ENCODE measurements around the gene ENDOV.
"Not testable (repeated sequence)": the region's sequence is repeated elsewhere in the genome, so short reads cannot be mapped to it uniquely, and the experiment has no call there.

Gene ENDOV

DNA sequence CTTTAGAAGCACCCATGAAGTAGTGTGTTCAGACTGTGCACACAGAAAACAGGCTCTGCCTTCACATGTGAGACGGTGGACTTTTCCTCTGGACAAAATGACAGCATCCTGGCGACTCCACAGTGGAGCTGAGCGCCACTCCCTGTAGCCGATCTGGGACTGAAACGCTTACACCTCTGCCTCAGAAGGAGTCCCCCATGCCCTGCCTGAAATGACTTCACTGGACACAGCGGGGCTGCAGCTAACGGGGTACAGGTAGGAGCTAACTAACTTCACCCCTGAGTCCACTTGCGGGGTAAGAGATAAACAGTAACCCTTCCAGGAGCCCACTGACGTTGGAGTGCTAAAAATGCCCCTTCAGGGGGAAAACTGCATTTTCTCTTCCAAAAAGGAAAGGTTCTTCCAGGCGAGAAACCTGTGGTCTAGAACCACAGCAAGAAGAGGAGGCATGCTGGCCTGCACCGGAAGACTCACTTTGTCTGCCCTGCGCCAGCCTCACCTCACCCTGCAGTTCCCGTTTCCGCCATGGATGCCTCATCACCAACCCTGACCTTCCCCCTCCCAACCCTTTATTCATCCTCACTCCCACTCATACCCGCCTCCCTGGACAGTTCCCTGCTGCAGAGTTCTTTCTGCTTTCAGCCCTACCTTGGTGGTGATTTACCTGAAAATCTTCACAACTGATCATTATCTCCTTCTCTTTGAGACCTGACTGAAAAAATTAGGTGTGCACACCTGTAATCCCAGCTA, 19.4 kb upstream of the ENDOV start:
- DNase-seq (ENCODE audit: insufficient read length, low spot score) = no peak
- FAIRE-seq = no peak
- no peak for TF ChIP-seq PAX5 (IDR thresholded peaks at IDR 0.05; ENCODE audit: insufficient read depth, low read length, severe bottlenecking)
- TF ChIP-seq POLR2AphosphoS5 (IDR thresholded peaks at IDR 0.05; ENCODE audit: low read depth, low read length) = no peak
- TF ChIP-seq POLR2A (IDR thresholded peaks at IDR 0.05; ENCODE audit: low read depth, low read length) = no peak

- FAIRE-seq (no peak), DNase-seq (ENCODE audit: insufficient read length, low spot score) (no peak)
- no peak for TF ChIP-seq PAX5 (IDR thresholded peaks at IDR 0.05; ENCODE audit: insufficient read depth, low read length, severe bottlenecking)
- no peak for TF ChIP-seq POLR2A (IDR thresholded peaks at IDR 0.05; ENCODE audit: low read depth, low read length)
- no peak for TF ChIP-seq POU2F2 (IDR thresholded peaks at IDR 0.05; ENCODE audit: low read depth, low read length)
- TF ChIP-seq TAF1 (IDR thresholded peaks at IDR 0.05; ENCODE audit: low read depth, low read length) = no peak
- TF ChIP-seq POLR2AphosphoS5 (IDR thresholded peaks at IDR 0.05; ENCODE audit: low read depth, low read length) = no peak
- TF ChIP-seq SPI1 (IDR thresholded peaks at IDR 0.05; ENCODE audit: low read depth, low read length) = no peak
Measured at GRCh38 chr17:80396157-80397033, 18.6 kb upstream of the ENDOV start.

GRCh38 chr17:80397034-80397387, 18.0 kb upstream of the ENDOV start:
- no peak for TF ChIP-seq PAX5 (IDR thresholded peaks at IDR 0.05; ENCODE audit: insufficient read depth, low read length, severe bottlenecking)
- no peak for TF ChIP-seq POLR2A (IDR thresholded peaks at IDR 0.05; ENCODE audit: low read depth, low read length)
- TF ChIP-seq TAF1 (IDR thresholded peaks at IDR 0.05; ENCODE audit: low read depth, low read length) = no peak
- peak; percentile 35; the same call in 1 of the 2 replicates for TF ChIP-seq POLR2AphosphoS5 (IDR thresholded peaks at IDR 0.05; ENCODE audit: low read depth, low read length)
- DNase-seq (ENCODE audit: insufficient read length, low spot score) (no peak), FAIRE-seq (no peak)

- TF ChIP-seq PAX5 (IDR thresholded peaks at IDR 0.05; ENCODE audit: insufficient read depth, low read length, severe bottlenecking) (no peak), POU2F2 (IDR thresholded peaks at IDR 0.05; ENCODE audit: low read depth, low read length) (no peak), TAF1 (IDR thresholded peaks at IDR 0.05; ENCODE audit: low read depth, low read length) (no peak), POLR2A (IDR thresholded peaks at IDR 0.05; ENCODE audit: low read depth, low read length) (no peak), SPI1 (IDR thresholded peaks at IDR 0.05; ENCODE audit: low read depth, low read length) (no peak), POLR2AphosphoS5 (IDR thresholded peaks at IDR 0.05; ENCODE audit: low read depth, low read length) (no peak)
- DNase-seq (ENCODE audit: insufficient read length, low spot score) (no peak), FAIRE-seq (no peak)
Measured at GRCh38 chr17:80397686-80398085, 17.3 kb upstream of the ENDOV start.

GRCh38 chr17:80401086-80401485, 13.9 kb upstream of the ENDOV start:
- not testable (repeated sequence) for DNase-seq (ENCODE audit: insufficient read length, low spot score); FAIRE-seq

DNA sequence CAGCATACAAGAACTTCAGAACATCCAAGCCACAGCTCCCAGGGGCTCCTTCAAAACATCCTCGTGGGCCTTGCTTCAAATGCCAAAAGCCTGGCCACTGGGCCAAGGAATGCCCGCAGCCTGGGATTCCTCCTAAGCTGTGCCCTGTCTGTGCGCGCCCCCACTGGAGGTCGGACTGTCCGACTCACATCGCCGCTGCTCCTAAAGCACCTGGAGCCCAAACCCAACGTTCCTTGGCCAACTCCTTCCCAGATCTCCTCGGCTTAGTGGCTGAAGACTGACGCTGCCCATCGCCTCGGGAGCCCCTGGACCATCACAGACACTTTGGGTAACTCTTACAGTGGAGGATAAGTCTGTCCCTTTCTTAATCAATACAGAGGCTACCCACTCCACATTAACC, 12.9 kb upstream of the ENDOV start:
- not testable (repeated sequence) for DNase-seq (ENCODE audit: insufficient read length, low spot score); FAIRE-seq

DNA sequence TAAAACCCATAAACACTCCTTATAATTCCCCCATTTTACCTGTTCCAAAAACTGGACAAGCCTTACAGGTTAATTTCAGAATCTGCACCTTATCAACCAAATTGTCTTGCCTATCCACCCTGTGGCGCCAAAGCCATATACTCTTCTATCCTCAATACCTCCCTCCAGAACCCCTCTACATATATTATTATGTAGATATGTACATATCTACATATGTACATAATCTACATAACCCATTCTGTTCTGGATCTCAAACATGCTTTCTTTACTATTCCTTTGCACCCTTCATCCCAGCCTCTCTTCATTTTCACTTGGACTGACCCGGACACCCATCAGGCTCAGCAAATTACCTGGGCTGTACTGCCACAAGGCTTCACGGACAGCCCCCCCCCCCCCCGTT, 12.0 kb upstream of the ENDOV start:
- DNase-seq (ENCODE audit: insufficient read length, low spot score) (no peak), FAIRE-seq (no peak)
- TF ChIP-seq POU2F2 (IDR thresholded peaks at IDR 0.05; ENCODE audit: low read depth, low read length) (no peak), TAF1 (IDR thresholded peaks at IDR 0.05; ENCODE audit: low read depth, low read length) (no peak), SPI1 (IDR thresholded peaks at IDR 0.05; ENCODE audit: low read depth, low read length) (no peak), POLR2AphosphoS5 (IDR thresholded peaks at IDR 0.05; ENCODE audit: low read depth, low read length) (no peak), POLR2A (IDR thresholded peaks at IDR 0.05; ENCODE audit: low read depth, low read length) (no peak), PAX5 (IDR thresholded peaks at IDR 0.05; ENCODE audit: insufficient read depth, low read length, severe bottlenecking) (no peak)

DNA sequence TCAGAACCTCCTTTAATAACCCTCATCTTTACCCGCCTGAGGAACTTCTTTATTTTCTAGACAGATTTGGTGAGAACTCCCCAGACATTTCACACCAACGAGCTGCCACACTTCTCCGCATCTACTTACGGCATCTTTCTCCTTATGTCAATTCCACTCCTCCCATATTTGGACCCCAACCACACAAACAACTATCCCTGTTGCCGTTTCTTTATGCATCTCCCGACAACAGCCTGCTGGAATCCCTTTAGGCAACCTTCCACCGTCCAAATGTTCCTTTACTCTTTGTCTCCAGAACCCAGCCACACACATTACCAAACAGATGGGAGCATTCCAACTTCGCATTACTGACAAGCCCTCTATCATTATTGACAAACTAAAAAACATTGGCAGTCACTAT, 8.8 kb upstream of the ENDOV start:
- DNase-seq (ENCODE audit: insufficient read length, low spot score) (no peak), FAIRE-seq (no peak)
- TF ChIP-seq SPI1 (IDR thresholded peaks at IDR 0.05; ENCODE audit: low read depth, low read length) (no peak), TAF1 (IDR thresholded peaks at IDR 0.05; ENCODE audit: low read depth, low read length) (no peak), POLR2AphosphoS5 (IDR thresholded peaks at IDR 0.05; ENCODE audit: low read depth, low read length) (no peak), PAX5 (IDR thresholded peaks at IDR 0.05; ENCODE audit: insufficient read depth, low read length, severe bottlenecking) (no peak), POLR2A (IDR thresholded peaks at IDR 0.05; ENCODE audit: low read depth, low read length) (no peak), POU2F2 (IDR thresholded peaks at IDR 0.05; ENCODE audit: low read depth, low read length) (no peak)

DNA sequence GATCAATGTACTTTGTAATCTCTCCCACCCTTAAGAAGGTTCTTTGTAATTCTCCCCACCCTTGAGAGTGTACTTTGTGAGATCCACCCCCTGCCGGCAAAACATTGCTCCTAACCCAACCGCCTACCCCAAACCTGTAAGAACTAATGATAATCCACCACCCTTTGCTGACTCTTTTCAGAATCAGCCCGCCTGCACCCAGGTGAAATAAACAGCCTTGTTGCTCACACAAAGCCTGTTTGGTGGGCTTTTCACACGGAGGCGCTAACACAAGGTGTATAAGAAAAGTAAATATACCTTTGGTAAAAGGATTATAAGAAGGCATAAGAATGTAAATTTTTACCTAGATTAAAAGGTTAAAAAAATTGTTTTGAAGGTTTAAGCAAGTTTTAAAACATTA, 7.0 kb upstream of the ENDOV start:
- not testable (repeated sequence) for FAIRE-seq; DNase-seq (ENCODE audit: insufficient read length, low spot score)

- DNase-seq (ENCODE audit: insufficient read length, low spot score) (no peak), FAIRE-seq (no peak)
- TF ChIP-seq POU2F2 (IDR thresholded peaks at IDR 0.05; ENCODE audit: low read depth, low read length) (no peak), SPI1 (IDR thresholded peaks at IDR 0.05; ENCODE audit: low read depth, low read length) (no peak), POLR2AphosphoS5 (IDR thresholded peaks at IDR 0.05; ENCODE audit: low read depth, low read length) (no peak), TAF1 (IDR thresholded peaks at IDR 0.05; ENCODE audit: low read depth, low read length) (no peak), PAX5 (IDR thresholded peaks at IDR 0.05; ENCODE audit: insufficient read depth, low read length, severe bottlenecking) (no peak), POLR2A (IDR thresholded peaks at IDR 0.05; ENCODE audit: low read depth, low read length) (no peak)
Measured at GRCh38 chr17:80408872-80409271, 6.1 kb upstream of the ENDOV start.

Measured in GM12891 (cell line).